Esophagus muscularis mucosa (tissue), 3 donors: ENCODE measurements around the gene MSX2.

Experiments used
- CTCF ChIP-seq, 3 experiments: fragments of 200-600 bp in 2 of 3; fragments of 450-650 bp in 1 of 3; sonication (generic) in 2 of 3; IDR thresholded peaks; one replicate each; pipeline ENCODE4 v1.5.1; 2017 to 2019; ENCODE audit warnings: antibody characterized with exemption in 3 of 3, mild to moderate bottlenecking in 2 of 3, moderate library complexity in 1 of 3
- POLR2A ChIP-seq: fragments of 450-650 bp; IDR thresholded peaks from one replicate; pipeline ENCODE4 v1.6.1; 2017; ENCODE audit warnings: antibody characterized with exemption, moderate library complexity, mild to moderate bottlenecking, low read depth
- POLR2AphosphoS5 ChIP-seq, 2 donors: sonication (generic); formaldehyde crosslinking; IDR thresholded peaks; one replicate each; pipeline ENCODE4 v1.6.1; 2017; ENCODE audit warnings: antibody characterized with exemption in 2 of 2

- TF ChIP-seq CTCF (IDR thresholded peaks at IDR 0.05) = no peak
- TF ChIP-seq POLR2A = no peak
- TF ChIP-seq POLR2AphosphoS5 (IDR thresholded peaks at IDR 0.05) = no peak
Observed at GRCh38 chr5:174725261-174725990, 1.0 kb downstream of the MSX2 start.
